CD14-positive monocyte (primary cell): ENCODE results near the gene RIBC2. TPM values are rescaled to one million over a fixed set of nuclear protein-coding genes. Genes with fewer than 3 reads are reported as not detected.

Source experiments
- DNase-seq, 3 donors: peaks; one replicate each; pipeline ENCODE4 v3.0.0-alpha.2; 2011 to 2022
- H2AFZ ChIP-seq: 2 replicates; pipeline ENCODE4 v1.6.0; 2012; ENCODE audit warnings: mild to moderate bottlenecking, low read depth, low read length, inconsistent platforms; ENCODE audit not compliant: insufficient read depth, poor library complexity, severe bottlenecking
- H3K27ac ChIP-seq, 2 donors: 1 replicate in 1 of 2; 2 replicates in 1 of 2; pipeline ENCODE4 v1.5.1; 2012 to 2013; ENCODE audit warnings: low read length in 2 of 2, control low read depth in 1 of 2, inconsistent platforms in 1 of 2, low read depth in 1 of 2, mild to moderate bottlenecking in 1 of 2
- H3K27me3 ChIP-seq, 2 donors: one replicate each; pipeline versions ENCODE4 v1.6.0 to v1.6.1; 2011 to 2013; ENCODE audit warnings: low read length in 2 of 2; ENCODE audit not compliant: control insufficient read depth in 2 of 2, insufficient read depth in 2 of 2
- H3K36me3 ChIP-seq, 2 donors: replicated peaks in 1 of 2; 1 replicate in 1 of 2; 2 replicates in 1 of 2; pipeline versions ENCODE4 v1.5.1 to v1.6.1; 2012 to 2013; ENCODE audit warnings: low read length in 2 of 2, control low read depth in 1 of 2, inconsistent platforms in 1 of 2, mild to moderate bottlenecking in 1 of 2; ENCODE audit not compliant: insufficient read depth in 2 of 2, control insufficient read depth in 1 of 2
- H3K4me1 ChIP-seq, 2 donors: 1 replicate in 1 of 2; 2 replicates in 1 of 2; pipeline versions ENCODE4 v1.5.1 to v1.6.1; 2012 to 2013; ENCODE audit warnings: low read length in 2 of 2, control low read depth in 1 of 2, inconsistent platforms in 1 of 2, mild to moderate bottlenecking in 1 of 2, moderate library complexity in 1 of 2; ENCODE audit not compliant: insufficient read depth in 2 of 2, control insufficient read depth in 1 of 2
- H3K4me2 ChIP-seq: replicated peaks from 2 replicates; pipeline ENCODE3; 2012; ENCODE audit warnings: low read length, moderate library complexity, mild to moderate bottlenecking; ENCODE audit not compliant: poor library complexity, severe bottlenecking; ENCODE audit errors: extremely low read depth
- H3K4me3 ChIP-seq, 3 experiments: fragments of 200-600 bp in 1 of 3; sonication (generic) in 1 of 3; replicated peaks in 1 of 3; 1 replicate in 2 of 3; 2 replicates in 1 of 3; pipeline ENCODE4 v1.5.1; 2011 to 2013; ENCODE audit warnings: low read length in 3 of 3, mild to moderate bottlenecking in 3 of 3, control low read depth in 2 of 3, low read depth in 2 of 3, inconsistent platforms in 1 of 3, moderate library complexity in 1 of 3
- H3K79me2 ChIP-seq: 2 replicates; pipeline ENCODE4 v1.6.0; 2012; ENCODE audit warnings: mild to moderate bottlenecking, control low read depth, inconsistent platforms, low read length, moderate library complexity; ENCODE audit not compliant: insufficient read depth
- H3K9ac ChIP-seq: 2 replicates; pipeline ENCODE4 v1.6.0; 2017; ENCODE audit warnings: low read length, mild to moderate bottlenecking; ENCODE audit not compliant: insufficient read depth, poor library complexity, severe bottlenecking
- H3K9me3 ChIP-seq, 2 donors: replicated peaks in 1 of 2; 1 replicate in 1 of 2; 2 replicates in 1 of 2; pipeline versions ENCODE4 v1.5.1 to v1.6.1; 2012 to 2013; ENCODE audit warnings: low read length in 2 of 2, control low read depth in 1 of 2; ENCODE audit not compliant: control insufficient read depth in 1 of 2, insufficient read depth in 1 of 2
- H4K20me1 ChIP-seq: 2 replicates; pipeline ENCODE4 v1.6.0; 2012; ENCODE audit warnings: mild to moderate bottlenecking, low read length, control low read depth, moderate library complexity; ENCODE audit not compliant: insufficient read depth
- H3K27ac Mint-ChIP-seq, 7 donors: one replicate each; pipeline ENCODE4 v1.8.0; 2020; ENCODE audit warnings: mild to moderate bottlenecking in 7 of 7, mixed read lengths in 7 of 7, moderate library complexity in 6 of 7, inconsistent platforms in 2 of 7
- H3K27me3 Mint-ChIP-seq, 3 donors: one replicate each; pipeline ENCODE4 v1.8.0; 2021 to 2022; ENCODE audit warnings: low read depth in 3 of 3, mild to moderate bottlenecking in 3 of 3, mixed read lengths in 3 of 3, moderate library complexity in 3 of 3, inconsistent platforms in 1 of 3
- H3K36me3 Mint-ChIP-seq, 2 donors: one replicate each; pipeline ENCODE4 v1.8.0; 2020; ENCODE audit warnings: mixed read lengths in 2 of 2, inconsistent platforms in 1 of 2, mild to moderate bottlenecking in 1 of 2
- H3K4me1 Mint-ChIP-seq: one replicate; pipeline ENCODE4 v1.8.0; 2020; ENCODE audit warnings: mild to moderate bottlenecking, mixed read lengths
- H3K4me3 Mint-ChIP-seq, 2 donors: one replicate each; pipeline ENCODE4 v1.8.0; 2020; ENCODE audit warnings: mild to moderate bottlenecking in 2 of 2, mixed read lengths in 2 of 2, moderate library complexity in 1 of 2
- H3K9me3 Mint-ChIP-seq, 7 donors: one replicate each; pipeline ENCODE4 v1.8.0; 2020 to 2022; ENCODE audit warnings: mixed read lengths in 7 of 7, mild to moderate bottlenecking in 6 of 7, moderate library complexity in 6 of 7, inconsistent platforms in 2 of 7
- WGBS: methylation state at CpG from one replicate; pipeline ENCODE4 v1.1.5; 2013; ENCODE audit warnings: missing lambda C conversion rate; ENCODE audit not compliant: insufficient coverage; 5-methylcytosine and 5-hydroxymethylcytosine counted together
- intact Hi-C, 2 donors: fragments of 100-400 bp; cut with micrococcal nuclease; formaldehyde crosslinking; loops; one replicate each; pipeline versions ENCODE4 v1.15.0 to v1.15.1; 2023
- polyA plus RNA-seq, 3 donors: library from polyadenylated mRNA; depleted of rRNA in 1 of 3; unstranded in 2 of 3; stranded (reverse) in 1 of 3; fragments of 300-500 nt in 2 of 3; fragments of >200 nt in 1 of 3; fragmentation: Illumina TruSeq in 2 of 3; gene quantifications; 1 replicate in 2 of 3; 2 replicates in 1 of 3; pipeline ENCODE4 v1.2.3, GENCODE V29; 2012 to 2021
- TF ChIP-seq, protein P1 (sequence below): fragments of 200-600 bp; IDR thresholded peaks from one replicate; pipeline ENCODE4 v1.8.0; 2022; ENCODE audit warnings: antibody characterized with exemption, mild to moderate bottlenecking

RIBC2 gene
- polyA plus RNA-seq, 3 donors = not detected

- H3K4me3 ChIP-seq = no peak overlapping the region
- H3K4me1 Mint-ChIP-seq = no peaks in the 10 kb centered on the region
- intact Hi-C loops = no loop called here
- no peak overlapping the region for H3K4me3 Mint-ChIP-seq
- H3K36me3 ChIP-seq = no peaks in the 10 kb centered on the region
- H3K27ac Mint-ChIP-seq = no peak overlapping the region
- no peaks in the 10 kb centered on the region for H3K9me3 ChIP-seq
- no peaks in the 10 kb centered on the region for H3K36me3 Mint-ChIP-seq
- TF ChIP-seq, protein P1, sequence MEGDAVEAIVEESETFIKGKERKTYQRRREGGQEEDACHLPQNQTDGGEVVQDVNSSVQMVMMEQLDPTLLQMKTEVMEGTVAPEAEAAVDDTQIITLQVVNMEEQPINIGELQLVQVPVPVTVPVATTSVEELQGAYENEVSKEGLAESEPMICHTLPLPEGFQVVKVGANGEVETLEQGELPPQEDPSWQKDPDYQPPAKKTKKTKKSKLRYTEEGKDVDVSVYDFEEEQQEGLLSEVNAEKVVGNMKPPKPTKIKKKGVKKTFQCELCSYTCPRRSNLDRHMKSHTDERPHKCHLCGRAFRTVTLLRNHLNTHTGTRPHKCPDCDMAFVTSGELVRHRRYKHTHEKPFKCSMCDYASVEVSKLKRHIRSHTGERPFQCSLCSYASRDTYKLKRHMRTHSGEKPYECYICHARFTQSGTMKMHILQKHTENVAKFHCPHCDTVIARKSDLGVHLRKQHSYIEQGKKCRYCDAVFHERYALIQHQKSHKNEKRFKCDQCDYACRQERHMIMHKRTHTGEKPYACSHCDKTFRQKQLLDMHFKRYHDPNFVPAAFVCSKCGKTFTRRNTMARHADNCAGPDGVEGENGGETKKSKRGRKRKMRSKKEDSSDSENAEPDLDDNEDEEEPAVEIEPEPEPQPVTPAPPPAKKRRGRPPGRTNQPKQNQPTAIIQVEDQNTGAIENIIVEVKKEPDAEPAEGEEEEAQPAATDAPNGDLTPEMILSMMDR = no peak
- no peaks in the 10 kb centered on the region for H3K9me3 Mint-ChIP-seq
- H3K79me2 ChIP-seq = no peaks in the 10 kb centered on the region
- H3K27me3 Mint-ChIP-seq = peaks cover 3 to 8% (median 3%) of the 10 kb centered on the region in 3 donors
- no peaks in the 10 kb centered on the region for H3K4me1 ChIP-seq
- no peaks in the 10 kb centered on the region for H3K27me3 ChIP-seq
- no peak for DNase-seq
- no peak overlapping the region for H3K27ac ChIP-seq
- no peak overlapping the region for H3K9ac ChIP-seq
- WGBS = 92% methylated on average over 7 of the region's 8 CpGs
- no peaks in the 10 kb centered on the region for H4K20me1 ChIP-seq
- H3K4me2 ChIP-seq = no peak overlapping the region
- H2AFZ ChIP-seq = no peak overlapping the region
Measured at GRCh38 chr22:45456811-45457210, 43.3 kb downstream of the RIBC2 start.

GRCh38 chr22:45458532-45458931 lies 45.0 kb downstream of the RIBC2 start:
- peaks cover 0 to 6% (median 2%) of the 10 kb centered on the region in 3 donors for H3K27me3 Mint-ChIP-seq
- H3K27ac ChIP-seq = no peak overlapping the region
- DNase-seq = no peak
- no peak overlapping the region for H3K4me3 ChIP-seq
- TF ChIP-seq, protein P1 = no peak
- H3K4me1 Mint-ChIP-seq = no peaks in the 10 kb centered on the region
- H3K36me3 ChIP-seq = no peaks in the 10 kb centered on the region
- H3K36me3 Mint-ChIP-seq = no peaks in the 10 kb centered on the region
- H3K9me3 ChIP-seq = no peaks in the 10 kb centered on the region
- no peaks in the 10 kb centered on the region for H3K4me1 ChIP-seq
- H3K4me2 ChIP-seq = no peak overlapping the region
- H3K9me3 Mint-ChIP-seq = no peaks in the 10 kb centered on the region
- no peaks in the 10 kb centered on the region for H3K27me3 ChIP-seq
- H3K27ac Mint-ChIP-seq = no peak overlapping the region
- 96% methylated on average over 7 of the region's 13 CpGs for WGBS
- intact Hi-C loops = no loop called here
- H3K9ac ChIP-seq = no peak overlapping the region
- no peak overlapping the region for H3K4me3 Mint-ChIP-seq
- no peaks in the 10 kb centered on the region for H3K79me2 ChIP-seq
- no peak overlapping the region for H2AFZ ChIP-seq
- H4K20me1 ChIP-seq = no peaks in the 10 kb centered on the region
